Muscle layer of colon (tissue), 2 donors: ENCODE results near the gene CSGALNACT2.
"Not testable (repeated sequence)": the region's sequence is repeated elsewhere in the genome, so short reads cannot be mapped to it uniquely, and the experiment has no call there.

Experiments used
- H3K27ac ChIP-seq: one replicate; pipeline ENCODE4 v1.7.0; 2013; ENCODE audit warnings: low read depth, mild to moderate bottlenecking, low read length, moderate library complexity
- H3K27me3 ChIP-seq, 2 donors: one replicate each; pipeline ENCODE4 v1.7.0; 2013; ENCODE audit warnings: low read length in 2 of 2, mild to moderate bottlenecking in 2 of 2; ENCODE audit not compliant: insufficient read depth in 2 of 2, control insufficient read depth in 1 of 2
- H3K36me3 ChIP-seq: one replicate; pipeline ENCODE4 v1.7.0; 2013; ENCODE audit warnings: mild to moderate bottlenecking, low read length; ENCODE audit not compliant: insufficient read depth
- H3K4me1 ChIP-seq: one replicate; pipeline ENCODE4 v1.7.0; 2013; ENCODE audit warnings: mild to moderate bottlenecking, low read length; ENCODE audit not compliant: insufficient read depth
- H3K4me3 ChIP-seq, 2 donors: one replicate each; pipeline ENCODE4 v1.7.0; 2013; ENCODE audit warnings: low read length in 2 of 2, low read depth in 1 of 2, mild to moderate bottlenecking in 1 of 2, moderate library complexity in 1 of 2
- H3K9ac ChIP-seq: one replicate; pipeline ENCODE4 v1.7.0; 2013; ENCODE audit warnings: low read length
- H3K9me3 ChIP-seq: one replicate; pipeline ENCODE4 v1.7.0; 2013; ENCODE audit warnings: mild to moderate bottlenecking, low read length
- donor health status: abdominal sarcoma.
- donor health status: Adenocarcinoma of cecum.

The CSGALNACT2 gene

DNA sequence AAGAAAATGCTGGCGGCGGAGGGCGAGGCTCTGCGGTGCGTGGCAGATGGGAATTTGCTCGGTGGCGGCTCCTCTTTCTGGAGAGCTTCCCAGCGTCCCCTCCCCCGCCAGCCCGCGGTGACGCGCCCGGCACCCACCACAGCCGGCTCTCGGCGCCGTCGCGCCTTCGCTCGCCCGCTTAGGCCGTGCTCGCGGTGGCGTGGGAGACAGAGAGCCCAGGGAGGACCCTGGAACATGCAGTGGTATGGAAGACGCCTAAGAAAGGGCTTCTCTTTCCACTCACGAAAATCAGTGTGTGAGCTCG lies 576 bp upstream of the CSGALNACT2 start:
- Histone ChIP-seq H3K4me1 (peaks cover 4% of the 10 kb centered on the region), H3K9ac (peak overlapping the region; percentile 75), H3K27ac (peak overlapping the region; percentile 94), H3K4me3 (peak overlapping the region; percentile 76 to 82), H3K27me3 (no peaks in the 10 kb centered on the region), H3K9me3 (no peaks in the 10 kb centered on the region), H3K36me3 (no peaks in the 10 kb centered on the region)

DNA sequence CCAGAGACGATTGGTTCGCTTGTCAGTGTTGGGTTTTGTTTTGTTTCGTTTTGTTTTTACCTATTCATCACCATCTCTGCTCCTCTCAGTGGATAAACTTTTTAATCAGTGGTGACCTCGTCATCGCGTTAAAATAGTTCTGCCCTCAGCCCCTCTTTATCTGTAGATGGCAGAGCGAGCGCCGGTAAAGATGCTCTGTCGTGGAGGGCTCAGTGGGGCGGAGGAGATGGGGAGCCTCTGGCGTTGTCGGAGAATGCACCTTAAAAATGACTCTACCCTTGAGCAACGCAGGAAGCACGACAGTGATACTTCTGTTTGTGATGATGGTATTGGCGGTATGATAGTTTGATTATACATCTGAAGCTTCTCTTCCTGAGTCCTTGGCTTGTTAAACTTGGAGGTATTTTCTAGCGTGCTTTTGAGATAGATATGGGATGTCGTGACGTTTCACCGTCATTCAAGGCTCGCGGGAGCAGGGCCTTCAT lies 554 bp downstream of the CSGALNACT2 start:
- Histone ChIP-seq H3K27me3 (no peaks in the 10 kb centered on the region), H3K9ac (peak overlapping the region; percentile 49), H3K4me1 (peaks cover 4% of the 10 kb centered on the region), H3K4me3 (peak overlapping the region; percentile 76 to 82), H3K27ac (peak overlapping the region; percentile 80), H3K9me3 (no peaks in the 10 kb centered on the region), H3K36me3 (no peaks in the 10 kb centered on the region)

GRCh38 chr10:43141421-43141820 lies 3.2 kb downstream of the CSGALNACT2 start:
- no peaks in the 10 kb centered on the region for H3K36me3 ChIP-seq
- H3K9ac ChIP-seq: no peak overlapping the region
- peaks cover 4% of the 10 kb centered on the region for H3K4me1 ChIP-seq
- no peak overlapping the region for H3K27ac ChIP-seq
- no peaks in the 10 kb centered on the region for H3K9me3 ChIP-seq
- H3K27me3 ChIP-seq: no peaks in the 10 kb centered on the region
- H3K4me3 ChIP-seq: no peak overlapping the region

GRCh38 chr10:43145311-43145710 lies 7.1 kb downstream of the CSGALNACT2 start:
- Histone ChIP-seq H3K36me3 (no peaks in the 10 kb centered on the region), H3K9ac (no peak overlapping the region), H3K27me3 (no peaks in the 10 kb centered on the region), H3K27ac (no peak overlapping the region), H3K4me3 (no peak overlapping the region), H3K4me1 (no peaks in the 10 kb centered on the region), H3K9me3 (no peaks in the 10 kb centered on the region)

DNA sequence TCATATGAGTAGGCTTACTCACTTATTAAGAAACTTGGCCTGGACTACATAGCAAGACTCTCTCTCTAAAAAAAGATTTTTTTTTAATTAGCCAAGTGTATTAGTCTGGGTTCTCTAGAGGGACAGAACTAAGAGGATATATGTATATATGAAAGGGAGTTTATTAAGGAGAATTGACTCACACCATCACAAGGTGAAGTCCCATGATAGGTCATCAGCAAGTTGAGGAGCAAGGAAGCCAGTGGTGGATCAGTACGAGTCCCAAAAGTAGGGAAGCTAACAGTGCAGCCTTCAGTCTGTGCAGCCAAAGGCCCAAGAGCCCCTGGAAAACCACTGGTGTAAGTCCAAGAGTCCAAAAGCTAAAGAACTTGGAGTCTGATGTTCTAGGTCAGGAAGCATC lies 7.7 kb downstream of the CSGALNACT2 start:
- H3K27me3 ChIP-seq, H3K4me3 ChIP-seq, H3K9me3 ChIP-seq, H3K27ac ChIP-seq, H3K9ac ChIP-seq, H3K36me3 ChIP-seq, H3K4me1 ChIP-seq: not testable (repeated sequence)

- Histone ChIP-seq H3K4me3 (no peak overlapping the region), H3K4me1 (peaks cover 8% of the 10 kb centered on the region), H3K27me3 (no peaks in the 10 kb centered on the region)
Measured at GRCh38 chr10:43151371-43151770, 13.1 kb downstream of the CSGALNACT2 start.

GRCh38 chr10:43153901-43154300 lies 15.7 kb downstream of the CSGALNACT2 start:
- no peaks in the 10 kb centered on the region for H3K36me3 ChIP-seq
- H3K4me1 ChIP-seq: peaks cover 14% of the 10 kb centered on the region
- H3K27ac ChIP-seq: no peak overlapping the region
- H3K4me3 ChIP-seq: no peak overlapping the region
- no peaks in the 10 kb centered on the region for H3K27me3 ChIP-seq
- no peak overlapping the region for H3K9ac ChIP-seq
- H3K9me3 ChIP-seq: no peaks in the 10 kb centered on the region

More at GRCh38 chr10:43151371-43151770, 13.1 kb downstream of the CSGALNACT2 start:
- Histone ChIP-seq H3K9ac (no peak overlapping the region), H3K9me3 (no peaks in the 10 kb centered on the region), H3K36me3 (no peaks in the 10 kb centered on the region), H3K27ac (no peak overlapping the region)

GRCh38 chr10:43155221-43155620 lies 17.0 kb downstream of the CSGALNACT2 start:
- H3K4me3 ChIP-seq: no peak overlapping the region
- no peak overlapping the region for H3K9ac ChIP-seq
- no peaks in the 10 kb centered on the region for H3K36me3 ChIP-seq
- H3K4me1 ChIP-seq: peaks cover 14% of the 10 kb centered on the region
- no peak overlapping the region for H3K27ac ChIP-seq
- H3K27me3 ChIP-seq: no peaks in the 10 kb centered on the region
- no peaks in the 10 kb centered on the region for H3K9me3 ChIP-seq

DNA sequence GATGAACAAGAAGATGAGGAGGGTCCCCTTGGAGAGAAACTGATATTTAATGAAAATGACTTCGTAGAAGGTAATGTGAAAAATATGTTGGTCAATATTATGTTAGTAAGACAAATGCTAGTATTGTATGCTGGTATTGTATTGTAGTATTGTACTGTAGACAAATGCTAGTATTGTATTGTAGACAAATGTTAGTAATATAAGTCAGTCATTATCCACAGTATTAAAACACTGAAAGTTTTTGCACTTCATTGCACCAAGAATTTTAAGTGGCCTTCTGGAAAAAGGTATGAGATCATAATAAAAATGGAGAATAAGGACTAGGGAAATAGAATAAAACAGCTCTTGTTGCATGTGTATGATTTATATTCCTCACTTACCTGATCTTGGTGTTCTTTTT lies 17.5 kb downstream of the CSGALNACT2 start:
- peaks cover 14% of the 10 kb centered on the region for H3K4me1 ChIP-seq
- no peak overlapping the region for H3K9ac ChIP-seq
- H3K4me3 ChIP-seq: no peak overlapping the region
- H3K27me3 ChIP-seq: no peaks in the 10 kb centered on the region
- no peaks in the 10 kb centered on the region for H3K9me3 ChIP-seq
- no peak overlapping the region for H3K27ac ChIP-seq
- no peaks in the 10 kb centered on the region for H3K36me3 ChIP-seq

- no peaks in the 10 kb centered on the region for H3K9me3 ChIP-seq
- no peaks in the 10 kb centered on the region for H3K27me3 ChIP-seq
- H3K4me1 ChIP-seq: peaks cover 14% of the 10 kb centered on the region
- peaks cover 6% of the 10 kb centered on the region for H3K36me3 ChIP-seq
- no peak overlapping the region for H3K9ac ChIP-seq
- no peak overlapping the region for H3K27ac ChIP-seq
- no peak overlapping the region for H3K4me3 ChIP-seq
Measured at GRCh38 chr10:43156590-43157341, 18.5 kb downstream of the CSGALNACT2 start.

- H3K27ac ChIP-seq: no peak overlapping the region
- H3K36me3 ChIP-seq: peaks cover 21% of the 10 kb centered on the region
- H3K4me1 ChIP-seq: peaks cover 11% of the 10 kb centered on the region
Measured at GRCh38 chr10:43158636-43159035, 20.4 kb downstream of the CSGALNACT2 start.

More at GRCh38 chr10:43158636-43159035, 20.4 kb downstream of the CSGALNACT2 start:
- Histone ChIP-seq H3K27me3 (no peaks in the 10 kb centered on the region), H3K9me3 (no peaks in the 10 kb centered on the region), H3K9ac (no peak overlapping the region), H3K4me3 (no peak overlapping the region)
